Smooth muscle cell of trachea (primary cell): ENCODE measurements around the gene S100A5. TPM values are rescaled to one million over a fixed set of nuclear protein-coding genes. Genes with fewer than 3 reads are reported as not detected.

Source experiments
- total RNA-seq: library from RNA; depleted of rRNA; stranded (reverse); fragments of >200 nt; gene quantifications from 2 replicates; pipeline ENCODE4 v1.2.1, GENCODE V29; 2014

S100A5 gene, protein sequence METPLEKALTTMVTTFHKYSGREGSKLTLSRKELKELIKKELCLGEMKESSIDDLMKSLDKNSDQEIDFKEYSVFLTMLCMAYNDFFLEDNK
- total RNA-seq: not detected in 2 replicates

GRCh38 chr1:153540394-153541361 is at the start of gene S100A5:
S100A5 (minus strand) TSS chr1:153540934; CDS start chr1:153540191, 743 bp downstream.

GRCh38 chr1:153565529-153566374 is 25.0 kb upstream of the S100A5 start, which contains the start of gene S100A2:
S100A2 (minus strand) TSS chr1:153565844; CDS start chr1:153563877, 1,967 bp downstream.

GRCh38 chr1:153548722-153549688 is 8.3 kb upstream of the S100A5 start, which contains the start of gene S100A3:
S100A3 (minus strand) TSS chr1:153549258; CDS start chr1:153548485, 773 bp downstream.

GRCh38 chr1:153545067-153546055 is 4.6 kb upstream of the S100A5 start, which contains the start of gene S100A4:
S100A4 (minus strand) TSS chr1:153545806; CDS start chr1:153544794, 1,012 bp downstream.

DNA sequence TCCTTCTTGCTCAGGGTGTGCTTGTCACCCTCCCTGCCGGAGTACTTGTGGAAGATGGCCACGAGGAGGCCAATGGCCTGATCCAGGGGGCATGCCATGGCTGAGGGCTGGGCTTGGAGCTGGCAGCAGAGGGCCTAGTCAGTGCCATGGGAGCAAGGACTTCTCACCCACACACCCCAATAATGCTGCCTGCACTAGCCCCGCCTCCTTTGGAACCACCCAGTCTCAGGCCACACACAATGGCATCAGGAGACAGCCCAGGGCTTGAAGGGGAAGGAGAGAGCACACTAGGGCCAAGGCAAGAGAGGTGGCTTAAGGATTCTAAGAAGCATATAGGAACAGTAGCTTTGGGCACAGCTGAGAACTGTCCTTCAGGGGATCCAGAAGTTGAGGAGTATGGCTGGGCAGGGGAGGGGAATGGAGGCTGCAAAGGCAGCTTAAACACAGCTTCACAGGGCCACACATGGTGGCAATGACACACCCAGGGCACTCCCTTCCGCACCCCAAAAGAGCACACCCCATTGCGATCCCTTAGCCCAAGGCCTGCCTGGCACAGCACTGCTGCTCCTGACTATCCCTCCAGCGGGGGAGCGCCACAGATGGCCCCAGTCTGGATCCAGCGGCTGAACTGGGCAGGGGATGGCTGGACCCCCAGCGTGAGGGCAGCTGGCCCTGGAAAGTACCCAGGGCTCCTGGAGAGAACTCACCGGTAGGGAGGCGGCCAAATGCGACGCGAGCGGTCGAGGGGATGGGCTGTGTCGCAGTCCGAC is 5.3 kb downstream of the S100A5 start, which contains the start of gene S100A6:
TSS of gene S100A6 (minus strand) at position 750 of the 770 bp plus-strand sequence. CDS start at position 98, 652 bp downstream.

Other genes with a start within 250 kb of the S100A5 start
- not detected in 2 replicates for gene PGLYRP3, start 228.0 kb downstream of the S100A5 start, total RNA-seq
- not detected in 2 replicates for gene PGLYRP4, start 192.1 kb downstream of the S100A5 start, total RNA-seq
- not detected in 2 replicates for gene S100A9, start 183.1 kb downstream of the S100A5 start, total RNA-seq
- gene S100A12, start 165.3 kb downstream of the S100A5 start, total RNA-seq: not detected in 2 replicates
- gene S100A8, start 149.9 kb downstream of the S100A5 start, total RNA-seq: not detected in 2 replicates
- gene S100A7A, start 124.4 kb downstream of the S100A5 start, total RNA-seq: not detected in 2 replicates
- not detected in 2 replicates for gene S100A7, start 80.3 kb downstream of the S100A5 start, total RNA-seq
- gene S100A6, start 4.9 kb downstream of the S100A5 start, total RNA-seq: 1,776 and 1,851 TPM in 2 replicates
- gene S100A4, start 4.9 kb upstream of the S100A5 start, total RNA-seq: 514 and 844 TPM in 2 replicates
- gene S100A3, start 8.3 kb upstream of the S100A5 start, total RNA-seq: 2.8 and 8.6 TPM in 2 replicates
- gene S100A2, start 24.9 kb upstream of the S100A5 start, total RNA-seq: 3.3 and 6.0 TPM in 2 replicates
- gene S100A16, start 72.2 kb upstream of the S100A5 start, total RNA-seq: 255 and 277 TPM in 2 replicates
- 0.33 TPM in 1 of 2 replicates, not detected in the other for gene S100A14, start 75.4 kb upstream of the S100A5 start, total RNA-seq
- 81.7 and 205 TPM in 2 replicates for gene S100A13, start 86.6 kb upstream of the S100A5 start, total RNA-seq
- 0.17 TPM in 1 of 2 replicates, not detected in the other for gene S100A1, start 87.5 kb upstream of the S100A5 start, total RNA-seq
- 23.0 and 33.6 TPM in 2 replicates for gene CHTOP, start 93.1 kb upstream of the S100A5 start, total RNA-seq
- 65.5 and 73.7 TPM in 2 replicates for gene SNAPIN, start 117.8 kb upstream of the S100A5 start, total RNA-seq
- 148 and 229 TPM in 2 replicates for gene ILF2, start 130.1 kb upstream of the S100A5 start, total RNA-seq
- 0.58 and 2.6 TPM in 2 replicates for gene NPR1, start 137.8 kb upstream of the S100A5 start, total RNA-seq
- gene INTS3, start 187.1 kb upstream of the S100A5 start, total RNA-seq: 45.1 and 52.9 TPM in 2 replicates
- 18.0 and 35.6 TPM in 2 replicates for gene SLC27A3, start 234.5 kb upstream of the S100A5 start, total RNA-seq